GM19023 (cell line): ENCODE results near the gene PAFAH2.
"Not testable (repeated sequence)": the region's sequence is repeated elsewhere in the genome, so short reads cannot be mapped to it uniquely, and the experiment has no call there.

Source experiments
- ATAC-seq: cut with Tn5 transposase; IDR thresholded peaks from one replicate; pipeline ENCODE4 v1.9.1; 2021; ENCODE audit warnings: mild to moderate bottlenecking, moderate library complexity; ENCODE audit not compliant: unreplicated experiment

The PAFAH2 gene

GRCh38 chr1:25943511-25943910 lies 54.4 kb downstream of the PAFAH2 start:
- not testable (repeated sequence) for ATAC-seq

- ATAC-seq = no peak
Measured at GRCh38 chr1:25936947-25937346, 60.9 kb downstream of the PAFAH2 start.

- no peak for ATAC-seq
Measured at GRCh38 chr1:25933479-25934365, 64.1 kb downstream of the PAFAH2 start.

- not testable (repeated sequence) for ATAC-seq
Measured at GRCh38 chr1:25932811-25933400, 65.0 kb downstream of the PAFAH2 start.

GRCh38 chr1:25932321-25932720 lies 65.5 kb downstream of the PAFAH2 start:
- no peak for ATAC-seq

- ATAC-seq = no peak
Measured at GRCh38 chr1:25929016-25929415, 68.8 kb downstream of the PAFAH2 start.

GRCh38 chr1:25927521-25928265 lies 70.2 kb downstream of the PAFAH2 start:
- ATAC-seq = no peak

GRCh38 chr1:25926731-25927496 lies 70.9 kb downstream of the PAFAH2 start:
- ATAC-seq = no peak

GRCh38 chr1:25924454-25924853 lies 73.4 kb downstream of the PAFAH2 start:
- no peak for ATAC-seq

GRCh38 chr1:25922971-25923552 lies 74.8 kb downstream of the PAFAH2 start:
- ATAC-seq = no peak

GRCh38 chr1:25922056-25922970 lies 75.5 kb downstream of the PAFAH2 start:
- no peak for ATAC-seq

GRCh38 chr1:25918615-25919014 lies 79.2 kb downstream of the PAFAH2 start:
- ATAC-seq = no peak

GRCh38 chr1:25917996-25918395 lies 79.9 kb downstream of the PAFAH2 start:
- ATAC-seq = no peak

- no peak for ATAC-seq
Measured at GRCh38 chr1:25916460-25916859, 81.4 kb downstream of the PAFAH2 start.

GRCh38 chr1:25914074-25914995 lies 83.5 kb downstream of the PAFAH2 start:
- ATAC-seq = no peak

- ATAC-seq = no peak
Measured at GRCh38 chr1:25913206-25913605, 84.7 kb downstream of the PAFAH2 start.

- no peak for ATAC-seq
Measured at GRCh38 chr1:25912076-25912831, 85.6 kb downstream of the PAFAH2 start.

- ATAC-seq = no peak
Measured at GRCh38 chr1:25911162-25911561, 86.7 kb downstream of the PAFAH2 start.
